Lung (tissue), 12 donors: ENCODE measurements around the gene PADI2. TPM values are rescaled to one million over a fixed set of nuclear protein-coding genes. Genes with fewer than 3 reads are reported as not detected.
A peak's percentile ranks its signal among the peaks of the same experiment; 100 is the strongest.

Experiments used
- ATAC-seq: fragments of 200-7000 bp; cut with Tn5 transposase; one replicate; pipeline ENCODE4 v1.9.1; 2020; ENCODE audit warnings: moderate number of reproducible peaks; ENCODE audit not compliant: insufficient read depth, low FRiP score
- DNase-seq, 3 donors: peaks; one replicate each; pipeline ENCODE4 v3.0.0-alpha.2; 2013 to 2017
- H3K27ac ChIP-seq, 2 donors: one replicate each; pipeline ENCODE4 v1.5.1; 2013; ENCODE audit warnings: mild to moderate bottlenecking in 2 of 2, moderate library complexity in 2 of 2, control low read depth in 1 of 2, inconsistent platforms in 1 of 2, low read depth in 1 of 2, low read length in 1 of 2
- H3K27me3 ChIP-seq, 3 donors: one replicate each; pipeline ENCODE4 v1.5.1; 2013; ENCODE audit warnings: low read length in 2 of 3; ENCODE audit not compliant: control insufficient read depth in 3 of 3, insufficient read depth in 3 of 3
- H3K36me3 ChIP-seq, 4 donors: one replicate each; pipeline ENCODE4 v1.5.1; 2013; ENCODE audit warnings: low read length in 4 of 4, mild to moderate bottlenecking in 1 of 4, moderate library complexity in 1 of 4; ENCODE audit not compliant: control insufficient read depth in 4 of 4, insufficient read depth in 4 of 4
- H3K4me1 ChIP-seq, 5 donors: one replicate each; pipeline ENCODE4 v1.5.1; 2013; ENCODE audit warnings: low read length in 5 of 5, mild to moderate bottlenecking in 2 of 5, moderate library complexity in 1 of 5; ENCODE audit not compliant: control insufficient read depth in 5 of 5, insufficient read depth in 5 of 5
- H3K4me3 ChIP-seq: one replicate; pipeline ENCODE4 v1.5.1; 2013; ENCODE audit warnings: mild to moderate bottlenecking, control low read depth, moderate library complexity
- H3K9ac ChIP-seq, 2 donors: one replicate each; pipeline ENCODE4 v1.5.1; 2013; ENCODE audit warnings: low read length in 2 of 2, control low read depth in 1 of 2; ENCODE audit not compliant: insufficient read depth in 1 of 2
- H3K9me3 ChIP-seq, 4 donors: one replicate each; pipeline ENCODE4 v1.5.1; 2013; ENCODE audit warnings: low read length in 3 of 4, mild to moderate bottlenecking in 1 of 4, moderate library complexity in 1 of 4; ENCODE audit not compliant: control insufficient read depth in 4 of 4, insufficient read depth in 3 of 4
- WGBS, 2 donors: extraction: QIAGEN DNeasy Blood & Tissue Kit; methylation state at CpG; one replicate each; pipeline ENCODE4 v1.1.7; 2013; 5-methylcytosine and 5-hydroxymethylcytosine counted together
- polyA plus RNA-seq, 2 donors: library from polyadenylated mRNA; stranded (reverse); fragments of 200-250 nt; gene quantifications; one replicate each; pipeline ENCODE4 v1.2.1, GENCODE V29; 2013
- total RNA-seq, 2 donors: library from RNA; depleted of rRNA in 1 of 2; stranded (reverse); fragments of >200 nt in 1 of 2; gene quantifications; one replicate each; pipeline ENCODE4 v1.2.1, GENCODE V29; 2014 to 2021
- TF ChIP-seq, protein P1 (sequence below): IDR thresholded peaks from 2 replicates; pipeline ENCODE4 v1.5.1; 2012; ENCODE audit warnings: mild to moderate bottlenecking; ENCODE audit errors: control extremely low read depth, extremely low read depth
- donor health status: control.
- donor health status: control.
- donor health status: Bipolar disorder and iron deficiency.
- donor health status: healthy.
- donor health status: DM: yes; HTN: yes; CAD: no.

PADI2 gene
- total and polyA plus RNA-seq, 4 donors: 1.2 to 12.8 (median 3.4) TPM

DNA sequence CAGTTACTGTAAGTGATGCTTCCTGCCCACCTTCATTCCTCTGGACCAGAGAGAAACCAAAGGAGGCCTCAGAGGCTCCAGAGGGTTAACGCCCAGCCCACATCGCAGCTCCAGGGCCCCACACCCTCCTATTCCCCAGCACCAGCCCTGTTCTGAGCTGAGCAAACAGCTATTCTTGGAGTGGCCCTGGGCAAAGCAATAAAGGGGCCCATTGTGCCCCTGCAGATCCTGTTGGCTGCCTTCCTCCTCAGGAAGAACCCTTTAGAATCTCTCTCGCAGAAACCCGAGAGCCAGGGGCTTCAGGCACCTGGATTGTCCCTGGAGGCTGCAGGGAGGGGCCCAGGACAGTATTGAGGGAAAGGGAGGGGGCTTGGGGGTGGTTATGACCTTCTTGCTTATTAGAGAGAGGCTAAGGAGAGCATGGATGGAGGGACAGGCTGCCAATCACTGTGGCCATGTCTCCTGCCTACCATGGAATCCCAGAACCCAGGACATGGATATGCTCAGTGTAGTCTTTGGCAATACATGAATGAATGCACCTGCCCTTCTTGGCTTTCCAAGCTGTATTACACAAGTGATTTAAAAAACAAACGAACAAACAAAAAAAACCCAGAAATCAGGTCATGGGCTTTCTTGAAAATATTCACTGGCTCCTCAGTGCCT lies 9.2 kb downstream of the PADI2 start:
- DNase-seq (peak; percentile 30 to 70 (median 64)), ATAC-seq (no peak)
- Histone ChIP-seq H3K27ac (no peak overlapping the region), H3K36me3 (no peaks in the 10 kb centered on the region), H3K4me1 (peaks cover 0 to 15% (median 0%) of the 10 kb centered on the region in 5 donors), H3K9me3 (no peaks in the 10 kb centered on the region), H3K9ac (no peak overlapping the region), H3K4me3 (no peak overlapping the region), H3K27me3 (no peaks in the 10 kb centered on the region)
- WGBS, 2 donors: 56 to 66% methylated on average over 5 of the region's 5 CpGs
- TF ChIP-seq, protein P1, sequence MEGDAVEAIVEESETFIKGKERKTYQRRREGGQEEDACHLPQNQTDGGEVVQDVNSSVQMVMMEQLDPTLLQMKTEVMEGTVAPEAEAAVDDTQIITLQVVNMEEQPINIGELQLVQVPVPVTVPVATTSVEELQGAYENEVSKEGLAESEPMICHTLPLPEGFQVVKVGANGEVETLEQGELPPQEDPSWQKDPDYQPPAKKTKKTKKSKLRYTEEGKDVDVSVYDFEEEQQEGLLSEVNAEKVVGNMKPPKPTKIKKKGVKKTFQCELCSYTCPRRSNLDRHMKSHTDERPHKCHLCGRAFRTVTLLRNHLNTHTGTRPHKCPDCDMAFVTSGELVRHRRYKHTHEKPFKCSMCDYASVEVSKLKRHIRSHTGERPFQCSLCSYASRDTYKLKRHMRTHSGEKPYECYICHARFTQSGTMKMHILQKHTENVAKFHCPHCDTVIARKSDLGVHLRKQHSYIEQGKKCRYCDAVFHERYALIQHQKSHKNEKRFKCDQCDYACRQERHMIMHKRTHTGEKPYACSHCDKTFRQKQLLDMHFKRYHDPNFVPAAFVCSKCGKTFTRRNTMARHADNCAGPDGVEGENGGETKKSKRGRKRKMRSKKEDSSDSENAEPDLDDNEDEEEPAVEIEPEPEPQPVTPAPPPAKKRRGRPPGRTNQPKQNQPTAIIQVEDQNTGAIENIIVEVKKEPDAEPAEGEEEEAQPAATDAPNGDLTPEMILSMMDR: no peak

DNA sequence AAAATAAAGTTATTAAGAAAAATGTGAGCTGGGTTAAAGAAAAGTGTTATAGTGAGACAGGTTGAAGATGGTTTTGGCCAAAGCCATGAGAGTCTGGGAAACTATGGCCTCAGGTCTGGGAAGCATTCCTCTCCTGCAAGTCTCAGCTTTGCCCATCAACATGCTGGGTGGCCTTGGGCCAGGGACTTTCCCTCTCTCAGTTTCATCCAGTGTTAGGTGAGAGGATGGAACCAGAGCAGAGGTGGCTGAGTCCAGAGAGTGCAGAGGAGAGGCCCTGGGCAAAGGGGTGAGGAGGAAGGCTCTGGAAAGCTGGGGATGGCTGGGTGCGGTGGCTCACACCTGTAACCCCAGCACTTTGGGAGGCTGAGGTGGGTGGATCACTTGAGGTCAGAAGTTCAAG lies 10.5 kb downstream of the PADI2 start:
- TF ChIP-seq, protein P1: no peak
- H3K4me1 ChIP-seq: peaks cover 0 to 15% (median 0%) of the 10 kb centered on the region in 5 donors
- no peaks in the 10 kb centered on the region for H3K9me3 ChIP-seq
- no peaks in the 10 kb centered on the region for H3K36me3 ChIP-seq
- no peak for DNase-seq
- ATAC-seq: no peak
- 93 to 97% methylated on average over 1 of the region's 1 CpG for WGBS, 2 donors
- no peaks in the 10 kb centered on the region for H3K27me3 ChIP-seq
- no peak overlapping the region for H3K4me3 ChIP-seq
- H3K9ac ChIP-seq: no peak overlapping the region
- no peak overlapping the region for H3K27ac ChIP-seq

DNA sequence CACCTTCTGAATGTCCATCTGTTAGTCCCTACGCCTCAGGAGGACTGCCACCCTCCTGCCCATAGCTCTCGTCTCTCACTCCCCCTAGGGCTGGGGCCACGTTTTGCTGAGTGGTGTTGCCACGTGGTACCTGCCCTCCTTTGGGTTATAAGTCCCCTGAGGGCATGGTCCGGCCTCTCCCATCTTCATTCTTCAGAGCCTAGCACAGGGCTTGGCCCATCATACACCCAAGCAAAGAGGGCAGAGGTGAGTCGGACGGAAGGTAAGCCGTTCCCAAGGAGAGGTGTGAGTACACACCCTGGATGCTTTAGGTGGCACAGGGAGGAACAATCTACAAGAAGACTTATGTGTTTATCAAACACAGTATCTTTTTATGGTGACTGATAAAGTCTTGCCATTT lies 10.9 kb downstream of the PADI2 start:
- DNase-seq (no peak), ATAC-seq (no peak)
- Histone ChIP-seq H3K27ac (no peak overlapping the region), H3K27me3 (no peaks in the 10 kb centered on the region), H3K36me3 (no peaks in the 10 kb centered on the region), H3K4me1 (peaks cover 0 to 15% (median 0%) of the 10 kb centered on the region in 5 donors), H3K9me3 (no peaks in the 10 kb centered on the region), H3K4me3 (no peak overlapping the region), H3K9ac (no peak overlapping the region)
- TF ChIP-seq, protein P1: no peak
- WGBS, 2 donors: 75 to 89% methylated on average over 8 of the region's 8 CpGs

DNA sequence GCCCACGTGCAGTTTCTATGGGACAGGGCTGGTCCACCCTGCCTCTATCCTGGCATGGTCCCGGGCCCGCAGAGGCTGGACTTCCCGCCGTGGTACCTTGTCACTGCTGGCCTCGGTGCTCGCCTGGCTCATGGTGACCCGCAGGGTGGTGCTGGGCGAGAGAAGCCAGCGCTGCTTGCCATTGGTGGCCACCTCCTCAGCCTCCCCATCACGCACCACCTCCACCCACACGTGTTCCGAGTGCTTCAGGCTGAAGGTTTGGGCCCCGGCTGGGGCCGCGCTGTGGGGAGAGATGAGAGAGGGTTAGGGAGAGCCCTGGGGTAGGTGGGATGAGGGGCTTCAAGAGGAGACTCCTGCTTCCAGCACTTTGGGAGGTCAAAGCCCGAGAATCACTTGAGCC lies 14.5 kb downstream of the PADI2 start:
- no peaks in the 10 kb centered on the region for H3K36me3 ChIP-seq
- WGBS, 2 donors: 92 to 94% methylated on average over 17 of the region's 17 CpGs
- peaks cover 0 to 7% (median 0%) of the 10 kb centered on the region in 5 donors for H3K4me1 ChIP-seq
- no peak for DNase-seq
- no peak overlapping the region for H3K27ac ChIP-seq
- H3K9me3 ChIP-seq: no peaks in the 10 kb centered on the region
- no peak for ATAC-seq
- no peaks in the 10 kb centered on the region for H3K27me3 ChIP-seq
- no peak overlapping the region for H3K9ac ChIP-seq
- TF ChIP-seq, protein P1: no peak
- no peak overlapping the region for H3K4me3 ChIP-seq
